ENCODE measurements around the gene SRSF1. TPM values are rescaled to one million over a fixed set of nuclear protein-coding genes. Genes with fewer than 3 reads are reported as not detected.

The SRSF1 gene
- total and polyA plus RNA-seq, 7 donors, result 90.6 to 214 (median 138) TPM

DNA sequence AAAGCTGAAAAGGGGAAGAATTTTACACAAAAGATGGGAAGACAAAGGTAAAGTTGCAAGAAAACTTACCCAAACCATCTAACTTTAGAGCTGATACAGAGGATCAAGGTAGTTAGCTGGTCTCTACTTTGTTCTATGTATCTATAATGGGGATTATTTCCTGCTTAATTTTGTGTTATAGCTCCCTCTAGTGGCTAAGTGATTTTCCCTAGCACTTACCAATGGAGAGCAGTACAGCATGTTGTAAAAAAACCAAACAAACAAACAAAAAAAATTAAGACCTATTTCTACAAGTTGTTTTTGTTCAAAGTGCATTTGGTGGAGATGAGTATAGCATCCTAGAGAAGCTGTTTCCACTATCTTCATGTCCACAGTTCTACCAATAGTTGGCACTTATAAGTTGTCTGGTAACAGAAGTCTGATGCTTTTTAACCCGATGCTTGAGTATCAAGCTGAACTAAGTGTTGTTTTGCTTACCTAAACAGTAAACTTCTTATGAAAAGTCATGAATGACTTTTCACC lies 7.5 kb downstream of the SRSF1 start:
- intact Hi-C loops (cut with DNase I), result loop anchor here (10.0 kb wide), 1 partner anchor 335 kb away; no protein-coding TSS in a partner anchor
- peaks cover 0 to 56% (median 33%) of the 10 kb centered on the region in 4 donors for H3K4me1 ChIP-seq
- no peaks in the 10 kb centered on the region for H3K27me3 ChIP-seq
- H3K27ac ChIP-seq, result peak overlapping the region in 2 of 4 donors; percentile 20 to 52
- no peak for DNase-seq
- WGBS, 2 donors, result 42 to 64% methylated on average over 1 of the region's 1 CpG
- no peak overlapping the region for H3K4me3 ChIP-seq
- peaks cover 17 to 63% (median 24%) of the 10 kb centered on the region in 4 donors for H3K36me3 ChIP-seq
- no peaks in the 10 kb centered on the region for H3K9me3 ChIP-seq
- TF ChIP-seq, protein P1, sequence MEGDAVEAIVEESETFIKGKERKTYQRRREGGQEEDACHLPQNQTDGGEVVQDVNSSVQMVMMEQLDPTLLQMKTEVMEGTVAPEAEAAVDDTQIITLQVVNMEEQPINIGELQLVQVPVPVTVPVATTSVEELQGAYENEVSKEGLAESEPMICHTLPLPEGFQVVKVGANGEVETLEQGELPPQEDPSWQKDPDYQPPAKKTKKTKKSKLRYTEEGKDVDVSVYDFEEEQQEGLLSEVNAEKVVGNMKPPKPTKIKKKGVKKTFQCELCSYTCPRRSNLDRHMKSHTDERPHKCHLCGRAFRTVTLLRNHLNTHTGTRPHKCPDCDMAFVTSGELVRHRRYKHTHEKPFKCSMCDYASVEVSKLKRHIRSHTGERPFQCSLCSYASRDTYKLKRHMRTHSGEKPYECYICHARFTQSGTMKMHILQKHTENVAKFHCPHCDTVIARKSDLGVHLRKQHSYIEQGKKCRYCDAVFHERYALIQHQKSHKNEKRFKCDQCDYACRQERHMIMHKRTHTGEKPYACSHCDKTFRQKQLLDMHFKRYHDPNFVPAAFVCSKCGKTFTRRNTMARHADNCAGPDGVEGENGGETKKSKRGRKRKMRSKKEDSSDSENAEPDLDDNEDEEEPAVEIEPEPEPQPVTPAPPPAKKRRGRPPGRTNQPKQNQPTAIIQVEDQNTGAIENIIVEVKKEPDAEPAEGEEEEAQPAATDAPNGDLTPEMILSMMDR (IDR thresholded peaks at IDR 0.05), result peak; percentile 53 to 79 (median 70)
- TF ChIP-seq POLR2A (IDR thresholded peaks at IDR 0.05) (no peak), EP300 (IDR thresholded peaks at IDR 0.05) (no peak), POLR2AphosphoS5 (IDR thresholded peaks at IDR 0.05) (peak in 1 of 4 donors; percentile 14)

DNA sequence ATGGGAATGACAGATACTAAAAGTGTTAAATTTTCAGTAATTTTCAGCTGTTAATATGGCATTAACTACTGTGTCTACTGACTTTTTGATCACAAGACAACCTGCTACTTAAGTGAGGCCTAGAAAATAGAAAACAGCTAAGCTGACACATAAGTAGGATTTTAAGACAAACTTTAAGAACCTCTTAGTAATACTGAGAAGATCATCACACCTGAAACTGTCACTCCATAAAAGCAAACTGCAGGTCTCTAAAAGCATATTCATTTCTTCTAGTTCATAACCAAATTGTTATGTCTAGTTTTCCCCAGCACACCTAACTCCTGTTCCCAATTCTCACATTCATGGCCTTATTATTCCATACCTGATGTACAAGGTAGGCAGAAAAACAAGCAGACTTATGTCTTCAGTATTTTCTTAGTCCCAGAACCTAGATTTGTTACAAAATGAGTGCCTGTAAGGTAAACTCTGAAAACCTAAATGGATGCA lies 8.0 kb downstream of the SRSF1 start:
- Histone ChIP-seq H3K27ac (peak overlapping the region in 2 of 4 donors; percentile 20 to 52), H3K36me3 (peaks cover 16 to 58% (median 19%) of the 10 kb centered on the region in 4 donors), H3K27me3 (no peaks in the 10 kb centered on the region), H3K4me1 (peaks cover 0 to 56% (median 33%) of the 10 kb centered on the region in 4 donors), H3K4me3 (no peak overlapping the region), H3K9me3 (no peaks in the 10 kb centered on the region)
- DNase-seq, result no peak
- TF ChIP-seq, protein P1 (IDR thresholded peaks at IDR 0.05), result no peak
- TF ChIP-seq POLR2A (IDR thresholded peaks at IDR 0.05) (no peak), EP300 (IDR thresholded peaks at IDR 0.05) (no peak), POLR2AphosphoS5 (IDR thresholded peaks at IDR 0.05) (no peak)
- intact Hi-C loops (cut with DNase I), result loop anchor here (10.0 kb wide), 1 partner anchor 334 kb away; no protein-coding TSS in a partner anchor

DNA sequence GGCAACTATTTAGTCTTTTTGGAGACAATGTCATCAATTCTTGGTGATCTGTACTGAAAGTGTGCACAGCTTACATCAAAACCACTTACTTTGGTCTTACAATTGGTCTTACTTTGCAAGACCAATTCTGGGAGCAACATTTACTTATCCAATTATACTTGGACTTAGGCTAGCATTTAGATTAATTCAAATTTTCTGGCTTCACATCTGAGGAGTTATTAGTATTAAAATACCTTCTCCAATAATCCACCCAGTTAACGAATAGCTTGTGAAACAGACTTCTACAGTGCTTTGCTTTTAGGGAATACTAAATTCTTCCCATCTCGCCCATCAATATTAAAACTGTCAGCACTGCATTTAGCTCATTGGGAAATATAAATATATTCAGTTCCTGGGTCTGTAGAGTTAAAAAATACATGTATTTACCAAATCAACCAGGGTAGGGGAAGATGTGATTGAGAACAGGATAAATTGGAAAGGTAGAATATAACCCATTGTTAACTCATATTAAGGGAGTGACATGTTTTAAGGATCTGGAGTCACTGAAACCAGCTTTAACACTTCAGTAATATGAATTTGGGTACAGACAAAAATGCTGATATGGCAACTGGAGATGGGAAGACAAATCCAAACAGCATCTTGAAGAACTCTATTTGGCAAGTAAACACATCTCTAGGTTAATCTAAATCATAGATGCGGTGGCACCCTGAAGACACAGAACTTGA lies 9.8 kb downstream of the SRSF1 start:
- DNase-seq, result no peak
- TF ChIP-seq POLR2AphosphoS5 (IDR thresholded peaks at IDR 0.05), result peak in 1 of 4 donors; percentile 1
- TF ChIP-seq, protein P1 (IDR thresholded peaks at IDR 0.05), result no peak
- WGBS, 2 donors, result 91% methylated on average over 3 of the region's 3 CpGs
- Histone ChIP-seq H3K4me3 (no peak overlapping the region), H3K27me3 (no peaks in the 10 kb centered on the region), H3K4me1 (peaks cover 0 to 54% (median 33%) of the 10 kb centered on the region in 4 donors), H3K9me3 (no peaks in the 10 kb centered on the region), H3K27ac (peak overlapping the region in 2 of 4 donors; percentile 79 to 80), H3K36me3 (peaks cover 0 to 40% (median 4%) of the 10 kb centered on the region in 4 donors)
- intact Hi-C loops (cut with DNase I), result loop anchor here (10.0 kb wide), 1 partner anchor 332 kb away; no protein-coding TSS in a partner anchor

DNA sequence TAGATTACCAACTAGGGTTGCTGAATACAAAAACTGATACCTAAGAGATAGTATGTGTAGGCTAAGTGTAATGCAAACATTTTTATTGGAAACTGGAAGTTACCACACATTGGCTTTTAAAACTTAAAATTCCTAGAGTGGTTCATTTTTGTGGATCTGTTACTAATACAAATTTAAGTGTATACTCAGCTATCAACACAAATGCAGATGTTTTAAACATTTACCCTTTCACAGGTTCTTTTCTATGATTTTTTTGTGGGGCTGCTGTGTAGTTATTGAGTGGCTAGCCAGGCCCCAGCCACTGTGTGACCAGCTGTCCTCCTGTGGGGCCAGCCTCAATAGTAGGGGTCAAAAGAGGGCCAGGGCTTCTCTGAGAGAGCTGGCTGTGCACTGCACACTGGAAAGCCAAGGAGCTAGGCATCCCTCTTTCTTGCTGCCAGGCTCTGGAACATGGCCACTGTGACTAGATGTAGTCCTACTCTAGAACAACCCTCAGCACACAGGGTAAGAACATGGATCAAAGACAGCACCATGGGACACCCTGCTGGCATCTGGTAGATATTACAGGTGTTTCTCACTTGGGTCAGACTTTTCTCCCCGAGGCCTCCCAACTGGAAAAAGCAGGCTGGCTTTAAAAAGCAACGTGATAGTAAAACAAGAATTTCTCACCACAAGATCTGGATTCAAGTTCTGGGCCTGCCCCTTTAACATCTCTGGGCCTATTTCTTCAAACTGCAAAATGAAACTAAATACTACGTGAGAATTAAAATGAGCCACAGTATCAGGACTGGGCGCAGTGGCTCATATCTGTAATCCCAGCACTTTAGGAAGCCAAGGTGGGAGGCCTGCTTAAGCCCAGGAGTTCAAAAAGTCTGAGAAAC lies 11.7 kb downstream of the SRSF1 start:
- DNase-seq, result peak; percentile 91
- 25 to 36% methylated on average over 4 of the region's 4 CpGs for WGBS, 2 donors
- Histone ChIP-seq H3K4me3 (no peak overlapping the region), H3K27me3 (no peaks in the 10 kb centered on the region), H3K4me1 (peaks cover 0 to 35% (median 27%) of the 10 kb centered on the region in 4 donors), H3K27ac (peak overlapping the region; percentile 70 to 80 (median 78)), H3K9me3 (no peaks in the 10 kb centered on the region), H3K36me3 (peaks cover 0 to 23% (median 3%) of the 10 kb centered on the region in 4 donors)
- TF ChIP-seq POLR2A (IDR thresholded peaks at IDR 0.05) (no peak), POLR2AphosphoS5 (IDR thresholded peaks at IDR 0.05) (peak in 2 of 4 donors; percentile 46 to 66)
- TF ChIP-seq, protein P1 (IDR thresholded peaks at IDR 0.05), result peak; percentile 67 to 89 (median 72)
- intact Hi-C loops (cut with DNase I), result loop anchor here (1.0 to 10.0 kb wide), 2 partner anchors 137 to 331 kb away; no protein-coding TSS in a partner anchor

All from sigmoid colon (tissue), 7 donors.